ENCODE measurements around the gene HSPH1.

DNA sequence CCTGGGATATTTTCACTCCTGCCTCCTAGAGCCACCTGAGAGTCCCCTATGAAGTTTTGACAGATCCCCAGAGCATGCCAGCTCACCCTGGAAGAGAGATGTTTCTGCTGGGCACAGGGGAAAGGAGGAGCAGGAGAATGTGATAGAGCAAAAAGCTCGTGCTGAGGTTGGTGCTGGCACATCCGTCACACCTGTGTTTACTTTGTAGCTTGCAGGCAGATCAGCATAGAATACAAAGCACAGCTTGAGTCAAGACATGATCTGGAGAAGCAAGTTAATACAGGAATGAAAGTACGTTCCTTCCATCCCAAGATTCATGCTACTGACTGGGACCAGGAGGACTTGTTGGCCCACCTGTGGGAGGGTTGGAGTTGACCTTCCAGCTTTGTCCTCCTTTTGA lies 46.1 kb downstream of the HSPH1 start:
- TF ChIP-seq, protein P1, sequence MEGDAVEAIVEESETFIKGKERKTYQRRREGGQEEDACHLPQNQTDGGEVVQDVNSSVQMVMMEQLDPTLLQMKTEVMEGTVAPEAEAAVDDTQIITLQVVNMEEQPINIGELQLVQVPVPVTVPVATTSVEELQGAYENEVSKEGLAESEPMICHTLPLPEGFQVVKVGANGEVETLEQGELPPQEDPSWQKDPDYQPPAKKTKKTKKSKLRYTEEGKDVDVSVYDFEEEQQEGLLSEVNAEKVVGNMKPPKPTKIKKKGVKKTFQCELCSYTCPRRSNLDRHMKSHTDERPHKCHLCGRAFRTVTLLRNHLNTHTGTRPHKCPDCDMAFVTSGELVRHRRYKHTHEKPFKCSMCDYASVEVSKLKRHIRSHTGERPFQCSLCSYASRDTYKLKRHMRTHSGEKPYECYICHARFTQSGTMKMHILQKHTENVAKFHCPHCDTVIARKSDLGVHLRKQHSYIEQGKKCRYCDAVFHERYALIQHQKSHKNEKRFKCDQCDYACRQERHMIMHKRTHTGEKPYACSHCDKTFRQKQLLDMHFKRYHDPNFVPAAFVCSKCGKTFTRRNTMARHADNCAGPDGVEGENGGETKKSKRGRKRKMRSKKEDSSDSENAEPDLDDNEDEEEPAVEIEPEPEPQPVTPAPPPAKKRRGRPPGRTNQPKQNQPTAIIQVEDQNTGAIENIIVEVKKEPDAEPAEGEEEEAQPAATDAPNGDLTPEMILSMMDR (conservative IDR thresholded peaks at IDR 0.05; ENCODE audit: low read length), result no peak
- TF ChIP-seq EZH2phosphoT487 (IDR thresholded peaks at IDR 0.05; ENCODE audit: borderline replicate concordance), result no peak
